Measurements from ENCODE around the gene YWHAG. TPM values are rescaled to one million over a fixed set of nuclear protein-coding genes. Genes with fewer than 3 reads are reported as not detected.

YWHAG gene
- total and polyA plus RNA-seq, 2 of the 13 experiments (the other 11 are each of a cell fraction or from before 2014, with no cell fraction given): 36.9 to 67.5 TPM

DNA sequence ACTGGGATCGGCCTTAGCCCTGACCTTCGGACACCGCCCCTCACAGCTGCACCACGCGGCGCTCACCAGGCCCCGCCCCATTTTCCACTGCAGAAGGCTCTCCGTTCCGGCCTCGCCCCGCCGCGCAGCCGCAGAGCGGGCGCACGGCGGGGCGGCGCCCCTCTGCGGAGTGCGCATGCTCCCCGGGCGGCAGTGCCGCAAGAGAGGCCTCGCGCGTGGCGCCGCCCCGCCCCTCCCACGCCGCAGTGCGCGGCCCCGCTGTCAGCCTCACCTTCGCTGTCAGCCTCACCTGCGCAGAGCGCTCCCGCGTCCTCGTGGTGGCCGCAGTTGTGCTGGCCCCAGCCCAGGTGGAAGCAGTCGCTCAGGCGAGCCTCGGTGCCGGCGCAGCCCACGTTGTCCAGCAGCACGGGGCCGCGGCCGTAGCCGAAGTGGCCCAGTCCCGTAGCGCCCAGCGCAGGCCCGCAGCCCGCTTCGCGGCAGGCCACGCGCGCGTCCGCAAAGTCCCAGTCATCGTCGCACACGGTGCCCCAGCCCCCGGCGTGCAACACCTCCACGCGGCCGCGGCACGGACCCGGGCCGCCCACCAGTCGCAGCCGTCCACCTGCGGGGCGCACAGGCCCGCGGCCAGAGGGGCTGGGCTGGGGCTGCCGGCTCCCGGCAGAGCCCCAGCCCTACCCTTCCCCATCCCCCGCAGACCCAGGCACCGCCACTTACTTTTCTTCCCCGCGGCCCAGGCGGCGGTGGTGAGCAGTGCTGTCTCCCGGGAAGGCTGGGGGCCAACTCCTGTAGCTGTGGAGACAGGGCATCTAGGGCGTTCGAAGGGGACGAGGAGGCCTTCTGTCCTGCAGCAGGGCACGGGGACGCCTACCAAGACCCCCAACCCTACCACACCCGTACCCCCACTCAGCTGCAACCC, 34.6 kb upstream of the YWHAG start (continued):
- TF ChIP-seq, protein P1, sequence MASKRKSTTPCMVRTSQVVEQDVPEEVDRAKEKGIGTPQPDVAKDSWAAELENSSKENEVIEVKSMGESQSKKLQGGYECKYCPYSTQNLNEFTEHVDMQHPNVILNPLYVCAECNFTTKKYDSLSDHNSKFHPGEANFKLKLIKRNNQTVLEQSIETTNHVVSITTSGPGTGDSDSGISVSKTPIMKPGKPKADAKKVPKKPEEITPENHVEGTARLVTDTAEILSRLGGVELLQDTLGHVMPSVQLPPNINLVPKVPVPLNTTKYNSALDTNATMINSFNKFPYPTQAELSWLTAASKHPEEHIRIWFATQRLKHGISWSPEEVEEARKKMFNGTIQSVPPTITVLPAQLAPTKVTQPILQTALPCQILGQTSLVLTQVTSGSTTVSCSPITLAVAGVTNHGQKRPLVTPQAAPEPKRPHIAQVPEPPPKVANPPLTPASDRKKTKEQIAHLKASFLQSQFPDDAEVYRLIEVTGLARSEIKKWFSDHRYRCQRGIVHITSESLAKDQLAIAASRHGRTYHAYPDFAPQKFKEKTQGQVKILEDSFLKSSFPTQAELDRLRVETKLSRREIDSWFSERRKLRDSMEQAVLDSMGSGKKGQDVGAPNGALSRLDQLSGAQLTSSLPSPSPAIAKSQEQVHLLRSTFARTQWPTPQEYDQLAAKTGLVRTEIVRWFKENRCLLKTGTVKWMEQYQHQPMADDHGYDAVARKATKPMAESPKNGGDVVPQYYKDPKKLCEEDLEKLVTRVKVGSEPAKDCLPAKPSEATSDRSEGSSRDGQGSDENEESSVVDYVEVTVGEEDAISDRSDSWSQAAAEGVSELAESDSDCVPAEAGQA (IDR thresholded peaks at IDR 0.05; ENCODE audit: low read depth): no peak
- TF ChIP-seq, protein P1 (CRISPR knock-in tag; IDR thresholded peaks at IDR 0.05; ENCODE audit: borderline replicate concordance): no peak; the same call in 1 of the 2 replicates
- TF ChIP-seq, protein P2, sequence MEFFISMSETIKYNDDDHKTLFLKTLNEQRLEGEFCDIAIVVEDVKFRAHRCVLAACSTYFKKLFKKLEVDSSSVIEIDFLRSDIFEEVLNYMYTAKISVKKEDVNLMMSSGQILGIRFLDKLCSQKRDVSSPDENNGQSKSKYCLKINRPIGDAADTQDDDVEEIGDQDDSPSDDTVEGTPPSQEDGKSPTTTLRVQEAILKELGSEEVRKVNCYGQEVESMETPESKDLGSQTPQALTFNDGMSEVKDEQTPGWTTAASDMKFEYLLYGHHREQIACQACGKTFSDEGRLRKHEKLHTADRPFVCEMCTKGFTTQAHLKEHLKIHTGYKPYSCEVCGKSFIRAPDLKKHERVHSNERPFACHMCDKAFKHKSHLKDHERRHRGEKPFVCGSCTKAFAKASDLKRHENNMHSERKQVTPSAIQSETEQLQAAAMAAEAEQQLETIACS (CRISPR knock-in tag; IDR thresholded peaks at IDR 0.05): peak; percentile 88
- TF ChIP-seq ZBTB8A (CRISPR knock-in tag; IDR thresholded peaks at IDR 0.05; ENCODE audit: borderline replicate concordance, low read depth): 0 out of 2 replicates have a peak, but pooled peaks have one; percentile 49
- peak; percentile 15; the same call in 1 of the 2 replicates for TF ChIP-seq ZNF770 (CRISPR knock-in tag; IDR thresholded peaks at IDR 0.05)
- no peak for TF ChIP-seq DDIT3 (CRISPR knock-in tag; IDR thresholded peaks at IDR 0.05)
- TF ChIP-seq HOXA3 (CRISPR knock-in tag; IDR thresholded peaks at IDR 0.05): peak; percentile 80
- no peak for TF ChIP-seq ZNF589 (CRISPR knock-in tag; conservative IDR thresholded peaks at IDR 0.05)
- no peak for TF ChIP-seq CEBPB (IDR thresholded peaks at IDR 0.05; ENCODE audit: borderline replicate concordance, low read depth, low read length)
- no peak for TF ChIP-seq ZNF562 (CRISPR knock-in tag; IDR thresholded peaks at IDR 0.05; ENCODE audit: borderline replicate concordance)
- TF ChIP-seq RFXANK (CRISPR knock-in tag; IDR thresholded peaks at IDR 0.05): peak; percentile 39; the same call in 1 of the 2 replicates
- TF ChIP-seq SMARCC2 (IDR thresholded peaks at IDR 0.05): no peak
